HepG2 (cell line): ENCODE measurements around the gene AARS1. TPM values are rescaled to one million over a fixed set of nuclear protein-coding genes. Genes with fewer than 3 reads are reported as not detected.

Experiments used
- ARNT ChIP-seq: fragments of 450-650 bp; IDR thresholded peaks from 2 replicates; pipeline ENCODE4 v1.6.1; 2017
- ELF3 ChIP-seq: IDR thresholded peaks from 2 replicates; pipeline ENCODE4 v1.6.1; 2016; ENCODE audit warnings: missing genetic modification reagents, missing compliant biosample characterization
- FOSL2 ChIP-seq: sonication (generic); formaldehyde crosslinking; IDR thresholded peaks from 2 replicates; pipeline ENCODE4 v1.4.0; 2020; ENCODE audit warnings: missing genetic modification reagents
- HDAC2 ChIP-seq: sonication (generic); formaldehyde crosslinking; IDR thresholded peaks from 2 replicates; pipeline ENCODE4 v1.4.0; 2020; ENCODE audit warnings: missing genetic modification reagents
- KLF11 ChIP-seq: IDR thresholded peaks from 2 replicates; pipeline ENCODE4 v1.6.1; 2016; ENCODE audit warnings: missing compliant biosample characterization
- MZF1 ChIP-seq: sonication (generic); formaldehyde crosslinking; IDR thresholded peaks from 2 replicates; pipeline ENCODE4 v1.8.1; 2023; ENCODE audit warnings: mild to moderate bottlenecking, missing genetic modification reagents, borderline replicate concordance
- NCOR1 ChIP-seq: fragments of 200-600 bp; sonication (generic); IDR thresholded peaks from 2 replicates; pipeline ENCODE4 v1.7.0; 2017; ENCODE audit warnings: antibody characterized with exemption, low read length, borderline replicate concordance
- NR2F2 ChIP-seq: IDR thresholded peaks from 2 replicates; pipeline ENCODE4 v1.6.1; 2012; ENCODE audit warnings: low read depth, inconsistent platforms, borderline replicate concordance
- RAD51 ChIP-seq: fragments of 450-650 bp; IDR thresholded peaks from 2 replicates; pipeline ENCODE4 v1.6.1; 2016; ENCODE audit warnings: borderline replicate concordance
- SATB2 ChIP-seq: sonication (generic); formaldehyde crosslinking; IDR thresholded peaks from 2 replicates; pipeline ENCODE4 v1.5.0; 2020; ENCODE audit warnings: missing genetic modification reagents
- STAG1 ChIP-seq: sonication (generic); formaldehyde crosslinking; IDR thresholded peaks from 2 replicates; pipeline ENCODE4 v1.4.0; 2020; ENCODE audit warnings: missing genetic modification reagents
- THAP11 ChIP-seq: IDR thresholded peaks from 2 replicates; pipeline ENCODE4 v1.6.1; 2016; ENCODE audit warnings: missing biosample characterization, missing genetic modification reagents
- ZBTB20 ChIP-seq: sonication (generic); formaldehyde crosslinking; IDR thresholded peaks from 2 replicates; pipeline ENCODE4 v1.8.1; 2023; ENCODE audit warnings: missing genetic modification reagents, low read depth, mild to moderate bottlenecking, borderline replicate concordance
- ZBTB38 ChIP-seq: sonication (generic); formaldehyde crosslinking; IDR thresholded peaks from 2 replicates; pipeline ENCODE4 v1.5.1; 2020; ENCODE audit warnings: mild to moderate bottlenecking, missing genetic modification reagents
- ZNF101 ChIP-seq: sonication (generic); formaldehyde crosslinking; IDR thresholded peaks from 2 replicates; pipeline ENCODE4 v1.4.0; 2020; ENCODE audit warnings: mild to moderate bottlenecking, low read depth, missing genetic modification reagents, borderline replicate concordance
- ZNF33A ChIP-seq: sonication (generic); formaldehyde crosslinking; IDR thresholded peaks from 2 replicates; pipeline ENCODE4 v1.5.1; 2020; ENCODE audit warnings: missing genetic modification reagents, mild to moderate bottlenecking, moderate library complexity, borderline replicate concordance
- ZNF382 ChIP-seq: sonication (generic); formaldehyde crosslinking; IDR thresholded peaks from 2 replicates; pipeline ENCODE4 v1.5.0; 2020; ENCODE audit warnings: missing genetic modification reagents, mild to moderate bottlenecking, borderline replicate concordance
- ZNF446 ChIP-seq: sonication (generic); formaldehyde crosslinking; IDR thresholded peaks from 2 replicates; pipeline ENCODE4 v1.5.0; 2020; ENCODE audit warnings: mild to moderate bottlenecking, missing genetic modification reagents
- ZNF530 ChIP-seq: sonication (generic); formaldehyde crosslinking; IDR thresholded peaks from 2 replicates; pipeline ENCODE4 v1.5.0; 2020; ENCODE audit warnings: low read depth, mild to moderate bottlenecking, missing genetic modification reagents
- ZNF547 ChIP-seq: sonication (generic); formaldehyde crosslinking; IDR thresholded peaks from 2 replicates; pipeline ENCODE4 v1.5.1; 2020; ENCODE audit warnings: mild to moderate bottlenecking, missing genetic modification reagents
- ZNF75D ChIP-seq: sonication (generic); formaldehyde crosslinking; IDR thresholded peaks from 2 replicates; pipeline ENCODE4 v1.8.1; 2023; ENCODE audit warnings: missing genetic modification reagents, mild to moderate bottlenecking, borderline replicate concordance
- ZNF841 ChIP-seq: sonication (generic); formaldehyde crosslinking; IDR thresholded peaks from 2 replicates; pipeline ENCODE4 v1.8.1; 2023; ENCODE audit warnings: missing genetic modification reagents, borderline replicate concordance
- polyA plus RNA-seq, 8 experiments: library from polyadenylated mRNA; depleted of rRNA in 3 of 8; stranded (reverse) in 7 of 8; unstranded in 1 of 8; fragments of >200 nt; fragmentation: Illumina TruSeq in 4 of 8; extraction: Trizol in 4 of 8; gene quantifications; 2 replicates each; pipeline versions ENCODE4 v1.2.1 to v1.2.3, GENCODE V29; 2011 to 2016; ENCODE audit warnings: low read depth in 4 of 8, missing spikeins in 1 of 8, mixed read lengths in 1 of 8; ENCODE audit not compliant: insufficient read depth in 1 of 8
- total RNA-seq, 5 experiments: library from RNA; depleted of rRNA; stranded (reverse); fragments of >200 nt; fragmentation: Illumina TruSeq; extraction: Trizol; gene quantifications; 2 replicates each; pipeline ENCODE4 v1.2.3, GENCODE V29; 2016; ENCODE audit warnings: low read depth in 1 of 5
- TF ChIP-seq, protein P1 (sequence below): sonication (generic); formaldehyde crosslinking; IDR thresholded peaks from 2 replicates; pipeline ENCODE4 v1.4.0; 2020; ENCODE audit warnings: missing genetic modification reagents, borderline replicate concordance
- TF ChIP-seq, protein P2 (sequence below): sonication (generic); formaldehyde crosslinking; IDR thresholded peaks from 2 replicates; pipeline ENCODE4 v1.8.0; 2023; ENCODE audit warnings: mild to moderate bottlenecking, missing genetic modification reagents
- TF ChIP-seq, protein P3 (sequence below): sonication (generic); formaldehyde crosslinking; IDR thresholded peaks from 2 replicates; pipeline ENCODE4 v1.5.1; 2020; ENCODE audit warnings: missing genetic modification reagents, mild to moderate bottlenecking, borderline replicate concordance
- TF ChIP-seq, protein P4 (sequence below): sonication (generic); formaldehyde crosslinking; IDR thresholded peaks from 2 replicates; pipeline ENCODE4 v1.8.1; 2023; ENCODE audit warnings: missing genetic modification reagents, mild to moderate bottlenecking, borderline replicate concordance

AARS1 gene
- total and polyA plus RNA-seq, 2 of the 13 experiments (the other 11 are each of a cell fraction or from before 2014, with no cell fraction given), result 107 to 132 TPM

DNA sequence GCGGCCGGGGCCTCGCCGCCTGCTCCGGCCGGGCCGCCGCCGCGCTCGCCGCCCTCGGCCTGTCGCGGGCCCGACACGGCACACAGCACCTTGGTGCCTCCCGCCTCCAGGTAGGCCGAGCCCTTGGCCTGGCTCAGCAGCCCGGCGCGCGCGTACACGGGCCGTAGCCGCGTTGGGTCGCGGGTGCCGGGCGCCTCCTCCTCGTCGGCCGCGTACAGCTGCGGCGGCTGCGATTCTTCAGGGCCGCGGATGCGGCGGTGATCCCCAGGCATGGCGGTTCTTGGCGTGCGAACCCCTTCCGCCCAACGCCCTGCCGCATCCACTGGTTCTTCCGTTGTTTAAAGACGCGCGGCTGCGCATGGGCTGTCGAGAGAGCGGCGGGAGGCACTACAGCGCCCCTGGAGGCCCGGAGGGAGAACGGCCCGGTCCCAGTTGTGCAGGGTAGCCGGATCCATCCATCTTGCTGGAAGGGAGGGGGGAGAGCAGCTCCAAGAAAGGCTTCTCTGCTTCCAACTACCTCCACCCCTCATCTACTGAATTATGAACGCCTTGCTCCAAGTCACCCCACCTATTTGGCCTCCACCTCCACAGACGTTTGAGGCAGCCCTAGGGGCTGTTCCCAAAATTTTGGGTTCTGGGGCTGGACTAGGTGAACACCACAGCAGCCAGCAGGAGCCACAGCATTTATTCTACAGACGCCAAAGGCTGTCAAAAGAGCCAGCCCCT, 37.5 kb downstream of the AARS1 start, which contains the start of gene EXOSC6 (continued):
- TF ChIP-seq ZNF75D (CRISPR knock-in tag), result no peak
- TF ChIP-seq ZBTB38 (CRISPR knock-in tag), result peak; percentile 91
- no peak; the same call in 1 of the 2 replicates for TF ChIP-seq ZBTB20
- TF ChIP-seq, protein P1, sequence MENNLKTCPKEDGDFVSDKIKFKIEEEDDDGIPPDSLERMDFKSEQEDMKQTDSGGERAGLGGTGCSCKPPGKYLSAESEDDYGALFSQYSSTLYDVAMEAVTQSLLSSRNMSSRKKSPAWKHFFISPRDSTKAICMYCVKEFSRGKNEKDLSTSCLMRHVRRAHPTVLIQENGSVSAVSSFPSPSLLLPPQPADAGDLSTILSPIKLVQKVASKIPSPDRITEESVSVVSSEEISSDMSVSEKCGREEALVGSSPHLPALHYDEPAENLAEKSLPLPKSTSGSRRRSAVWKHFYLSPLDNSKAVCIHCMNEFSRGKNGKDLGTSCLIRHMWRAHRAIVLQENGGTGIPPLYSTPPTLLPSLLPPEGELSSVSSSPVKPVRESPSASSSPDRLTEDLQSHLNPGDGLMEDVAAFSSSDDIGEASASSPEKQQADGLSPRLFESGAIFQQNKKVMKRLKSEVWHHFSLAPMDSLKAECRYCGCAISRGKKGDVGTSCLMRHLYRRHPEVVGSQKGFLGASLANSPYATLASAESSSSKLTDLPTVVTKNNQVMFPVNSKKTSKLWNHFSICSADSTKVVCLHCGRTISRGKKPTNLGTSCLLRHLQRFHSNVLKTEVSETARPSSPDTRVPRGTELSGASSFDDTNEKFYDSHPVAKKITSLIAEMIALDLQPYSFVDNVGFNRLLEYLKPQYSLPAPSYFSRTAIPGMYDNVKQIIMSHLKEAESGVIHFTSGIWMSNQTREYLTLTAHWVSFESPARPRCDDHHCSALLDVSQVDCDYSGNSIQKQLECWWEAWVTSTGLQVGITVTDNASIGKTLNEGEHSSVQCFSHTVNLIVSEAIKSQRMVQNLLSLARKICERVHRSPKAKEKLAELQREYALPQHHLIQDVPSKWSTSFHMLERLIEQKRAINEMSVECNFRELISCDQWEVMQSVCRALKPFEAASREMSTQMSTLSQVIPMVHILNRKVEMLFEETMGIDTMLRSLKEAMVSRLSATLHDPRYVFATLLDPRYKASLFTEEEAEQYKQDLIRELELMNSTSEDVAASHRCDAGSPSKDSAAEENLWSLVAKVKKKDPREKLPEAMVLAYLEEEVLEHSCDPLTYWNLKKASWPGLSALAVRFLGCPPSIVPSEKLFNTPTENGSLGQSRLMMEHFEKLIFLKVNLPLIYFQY, result peak; percentile 89
- TF ChIP-seq THAP11, result peak; percentile 92
- peak; percentile 94; the same call in 1 of the 2 replicates for TF ChIP-seq ZNF33A (CRISPR knock-in tag)
- TF ChIP-seq STAG1 (CRISPR knock-in tag), result peak; percentile 58
- no peak for TF ChIP-seq ARNT
- TF ChIP-seq NCOR1, result no peak
- peak; percentile 99 for TF ChIP-seq ZNF446 (CRISPR knock-in tag)
- TF ChIP-seq FOSL2 (CRISPR knock-in tag), result peak; percentile 69; the same call in 1 of the 2 replicates
- TF ChIP-seq, protein P2, sequence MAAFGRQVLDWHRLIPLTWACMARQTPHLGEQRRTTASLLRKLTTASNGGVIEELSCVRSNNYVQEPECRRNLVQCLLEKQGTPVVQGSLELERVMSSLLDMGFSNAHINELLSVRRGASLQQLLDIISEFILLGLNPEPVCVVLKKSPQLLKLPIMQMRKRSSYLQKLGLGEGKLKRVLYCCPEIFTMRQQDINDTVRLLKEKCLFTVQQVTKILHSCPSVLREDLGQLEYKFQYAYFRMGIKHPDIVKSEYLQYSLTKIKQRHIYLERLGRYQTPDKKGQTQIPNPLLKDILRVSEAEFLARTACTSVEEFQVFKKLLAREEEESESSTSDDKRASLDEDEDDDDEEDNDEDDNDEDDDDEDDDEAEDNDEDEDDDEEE (CRISPR knock-in tag), result peak; percentile 89
- TF ChIP-seq ZNF530 (CRISPR knock-in tag), result no peak
- TF ChIP-seq RAD51, result no peak
- peak; percentile 95 for TF ChIP-seq ZNF841 (CRISPR knock-in tag)
- TF ChIP-seq NR2F2, result peak; percentile 62; the same call in 1 of the 2 replicates
- TF ChIP-seq, protein P3, sequence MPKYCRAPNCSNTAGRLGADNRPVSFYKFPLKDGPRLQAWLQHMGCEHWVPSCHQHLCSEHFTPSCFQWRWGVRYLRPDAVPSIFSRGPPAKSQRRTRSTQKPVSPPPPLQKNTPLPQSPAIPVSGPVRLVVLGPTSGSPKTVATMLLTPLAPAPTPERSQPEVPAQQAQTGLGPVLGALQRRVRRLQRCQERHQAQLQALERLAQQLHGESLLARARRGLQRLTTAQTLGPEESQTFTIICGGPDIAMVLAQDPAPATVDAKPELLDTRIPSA, result 0 out of 2 replicates have a peak, but pooled peaks have one; percentile 19
- peak; percentile 94 for TF ChIP-seq KLF11 (CRISPR knock-in tag)
- TF ChIP-seq ZNF547 (CRISPR knock-in tag), result peak; percentile 87
- no peak for TF ChIP-seq MZF1 (CRISPR knock-in tag)
- no peak for TF ChIP-seq SATB2 (CRISPR knock-in tag)
- peak; percentile 91 for TF ChIP-seq ELF3 (CRISPR knock-in tag)
- TF ChIP-seq HDAC2, result peak; percentile 95
- TF ChIP-seq ZNF382 (CRISPR knock-in tag), result no peak
- TF ChIP-seq, protein P4, sequence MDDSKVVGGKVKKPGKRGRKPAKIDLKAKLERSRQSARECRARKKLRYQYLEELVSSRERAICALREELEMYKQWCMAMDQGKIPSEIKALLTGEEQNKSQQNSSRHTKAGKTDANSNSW (CRISPR knock-in tag), result 0 out of 2 replicates have a peak, but pooled peaks have one; percentile 84
- TF ChIP-seq ZNF101, result 0 out of 2 replicates have a peak, but pooled peaks have one; percentile 56
